Left ventricle myocardium inferior (tissue), 1 donor: ENCODE data around the gene KIF7. TPM values are rescaled to one million over a fixed set of nuclear protein-coding genes. Genes with fewer than 3 reads are reported as not detected.

Experiments used
- DNase-seq: peaks from one replicate; pipeline ENCODE4 v3.0.0-alpha.2; 2020
- H3K27ac ChIP-seq: fragments of 200-600 bp; replicated peaks from 2 replicates; pipeline ENCODE4 v1.8.0; 2021
- H3K27me3 ChIP-seq: fragments of 200-600 bp; 2 replicates; pipeline ENCODE4 v1.8.0; 2021; ENCODE audit warnings: low read depth
- H3K36me3 ChIP-seq: fragments of 200-600 bp; 2 replicates; pipeline ENCODE4 v1.8.0; 2021
- H3K4me1 ChIP-seq: fragments of 200-600 bp; 2 replicates; pipeline ENCODE4 v1.8.0; 2021
- H3K4me3 ChIP-seq: fragments of 200-600 bp; 2 replicates; pipeline ENCODE4 v1.8.0; 2021; ENCODE audit warnings: mild to moderate bottlenecking, moderate library complexity
- H3K9me3 ChIP-seq: fragments of 200-600 bp; replicated peaks from 2 replicates; pipeline ENCODE4 v1.8.0; 2021
- intact Hi-C: fragments of 100-400 bp; cut with micrococcal nuclease; formaldehyde crosslinking; loops from one replicate; pipeline ENCODE4 v1.11.0; 2022
- total RNA-seq: library from RNA; stranded (reverse); fragmentation: NEBNext Ultra II Directional; extraction: Animal tissue kit (Norgen Biotek cat#: 25700); gene quantifications from one replicate; pipeline ENCODE4 v1.2.1, GENCODE V29; 2021
- TF ChIP-seq, protein P1 (sequence below): fragments of 200-600 bp; IDR thresholded peaks from 2 replicates; pipeline ENCODE4 v1.8.0; 2021; ENCODE audit warnings: antibody characterized with exemption, mild to moderate bottlenecking, borderline replicate concordance
- donor health status: DM: no; HTN: yes; CAD: no; lungs with severe emphysema.

KIF7 gene
- total RNA-seq, 1 donor from 2014 or later, result 2.4 TPM

DNA sequence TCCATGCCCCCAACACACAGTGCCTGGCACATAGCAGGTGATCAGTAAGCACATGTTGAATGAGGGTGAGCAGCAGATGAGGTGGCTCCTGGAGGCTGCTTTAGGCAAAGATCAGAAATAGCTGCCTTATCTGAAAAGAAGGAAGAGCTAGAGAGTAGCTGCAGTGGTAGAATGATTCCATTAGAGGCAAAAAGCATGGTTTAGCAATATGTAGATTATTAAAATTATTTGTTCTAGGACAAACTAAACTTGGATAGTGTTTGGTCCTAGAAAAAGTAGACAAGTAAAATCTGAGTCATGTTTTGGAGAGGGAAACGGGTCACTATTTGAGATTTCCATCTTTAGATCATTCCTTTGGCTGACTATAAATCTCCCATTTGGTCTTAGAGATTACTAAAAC lies 32.1 kb downstream of the KIF7 start:
- intact Hi-C loops, result no loop called here
- peaks cover 5% of the 10 kb centered on the region for H3K36me3 ChIP-seq
- DNase-seq, result no peak
- H3K27me3 ChIP-seq, result no peaks in the 10 kb centered on the region
- no peaks in the 10 kb centered on the region for H3K9me3 ChIP-seq
- no peaks in the 10 kb centered on the region for H3K4me1 ChIP-seq
- TF ChIP-seq, protein P1, sequence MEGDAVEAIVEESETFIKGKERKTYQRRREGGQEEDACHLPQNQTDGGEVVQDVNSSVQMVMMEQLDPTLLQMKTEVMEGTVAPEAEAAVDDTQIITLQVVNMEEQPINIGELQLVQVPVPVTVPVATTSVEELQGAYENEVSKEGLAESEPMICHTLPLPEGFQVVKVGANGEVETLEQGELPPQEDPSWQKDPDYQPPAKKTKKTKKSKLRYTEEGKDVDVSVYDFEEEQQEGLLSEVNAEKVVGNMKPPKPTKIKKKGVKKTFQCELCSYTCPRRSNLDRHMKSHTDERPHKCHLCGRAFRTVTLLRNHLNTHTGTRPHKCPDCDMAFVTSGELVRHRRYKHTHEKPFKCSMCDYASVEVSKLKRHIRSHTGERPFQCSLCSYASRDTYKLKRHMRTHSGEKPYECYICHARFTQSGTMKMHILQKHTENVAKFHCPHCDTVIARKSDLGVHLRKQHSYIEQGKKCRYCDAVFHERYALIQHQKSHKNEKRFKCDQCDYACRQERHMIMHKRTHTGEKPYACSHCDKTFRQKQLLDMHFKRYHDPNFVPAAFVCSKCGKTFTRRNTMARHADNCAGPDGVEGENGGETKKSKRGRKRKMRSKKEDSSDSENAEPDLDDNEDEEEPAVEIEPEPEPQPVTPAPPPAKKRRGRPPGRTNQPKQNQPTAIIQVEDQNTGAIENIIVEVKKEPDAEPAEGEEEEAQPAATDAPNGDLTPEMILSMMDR, result no peak
- H3K27ac ChIP-seq, result no peak overlapping the region
- H3K4me3 ChIP-seq, result no peak overlapping the region

DNA sequence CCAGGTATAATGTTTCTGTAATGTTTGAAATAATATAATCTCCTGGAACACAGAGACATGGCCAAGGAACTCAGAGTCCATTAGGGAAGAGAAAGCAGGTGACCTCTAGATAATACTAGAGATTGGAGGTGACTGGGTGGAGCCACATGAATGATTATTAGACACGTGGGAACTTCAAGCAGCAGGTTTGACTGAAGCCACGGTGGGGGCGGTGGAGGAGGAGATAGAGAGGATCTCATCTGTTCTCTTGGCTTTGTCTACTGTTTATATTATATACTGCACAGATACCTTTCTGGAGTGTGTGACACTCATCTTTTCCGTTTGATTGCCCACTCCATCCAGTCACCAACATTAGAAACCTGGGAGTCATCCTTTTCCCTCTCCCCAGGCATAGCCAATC lies 33.7 kb downstream of the KIF7 start:
- H3K4me3 ChIP-seq, result no peak overlapping the region
- no peaks in the 10 kb centered on the region for H3K9me3 ChIP-seq
- no peaks in the 10 kb centered on the region for H3K36me3 ChIP-seq
- H3K4me1 ChIP-seq, result no peaks in the 10 kb centered on the region
- no peak for DNase-seq
- H3K27me3 ChIP-seq, result no peaks in the 10 kb centered on the region
- TF ChIP-seq, protein P1, result no peak
- H3K27ac ChIP-seq, result no peak overlapping the region
- intact Hi-C loops, result no loop called here

DNA sequence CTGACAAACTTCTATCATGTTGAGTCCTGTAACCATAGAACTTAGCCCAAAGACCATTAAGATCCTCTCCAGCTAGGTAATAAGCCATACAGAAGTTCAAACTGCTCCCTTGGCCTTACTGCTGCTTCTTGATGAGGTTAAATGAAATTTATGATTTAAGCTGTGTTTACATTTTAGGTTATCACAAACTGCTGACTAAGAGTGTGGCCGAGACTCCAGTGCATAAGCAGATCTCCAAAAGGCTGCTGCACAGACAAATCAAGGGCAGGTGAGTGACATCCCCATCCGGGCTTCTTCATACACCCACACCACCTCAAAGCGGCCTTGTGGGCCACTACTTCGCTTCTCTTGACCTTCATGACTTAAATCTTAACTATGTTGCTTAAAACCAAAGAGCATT lies 39.0 kb downstream of the KIF7 start:
- TF ChIP-seq, protein P1, result no peak
- intact Hi-C loops, result no loop called here
- no peak overlapping the region for H3K27ac ChIP-seq
- no peaks in the 10 kb centered on the region for H3K36me3 ChIP-seq
- peaks cover 27% of the 10 kb centered on the region for H3K9me3 ChIP-seq
- no peaks in the 10 kb centered on the region for H3K27me3 ChIP-seq
- no peak overlapping the region for H3K4me3 ChIP-seq
- H3K4me1 ChIP-seq, result no peaks in the 10 kb centered on the region
- DNase-seq, result no peak

DNA sequence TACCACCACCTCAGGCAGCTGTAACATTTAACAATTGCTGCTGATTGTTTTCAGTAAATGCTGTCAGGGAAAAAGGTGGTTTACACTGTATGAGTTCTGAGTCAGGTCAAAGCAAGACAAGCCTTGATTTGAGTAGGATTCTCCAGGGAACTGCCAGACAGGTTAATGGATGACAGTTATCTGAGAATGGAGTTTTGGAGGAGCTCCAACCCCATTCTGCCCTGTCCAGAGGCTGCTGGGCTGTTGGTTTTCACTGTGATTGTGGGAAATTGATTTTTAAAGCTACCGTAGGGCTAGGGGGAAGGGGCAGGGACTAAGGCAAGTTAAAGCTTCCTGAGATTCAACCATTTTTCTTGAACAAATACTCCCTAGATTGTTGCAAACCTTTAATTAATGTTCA lies 40.1 kb downstream of the KIF7 start:
- H3K4me3 ChIP-seq, result no peak overlapping the region
- H3K27ac ChIP-seq, result no peak overlapping the region
- DNase-seq, result no peak
- no peaks in the 10 kb centered on the region for H3K27me3 ChIP-seq
- no peaks in the 10 kb centered on the region for H3K36me3 ChIP-seq
- no peaks in the 10 kb centered on the region for H3K4me1 ChIP-seq
- H3K9me3 ChIP-seq, result peaks cover 33% of the 10 kb centered on the region
- TF ChIP-seq, protein P1, result no peak
- intact Hi-C loops, result no loop called here

DNA sequence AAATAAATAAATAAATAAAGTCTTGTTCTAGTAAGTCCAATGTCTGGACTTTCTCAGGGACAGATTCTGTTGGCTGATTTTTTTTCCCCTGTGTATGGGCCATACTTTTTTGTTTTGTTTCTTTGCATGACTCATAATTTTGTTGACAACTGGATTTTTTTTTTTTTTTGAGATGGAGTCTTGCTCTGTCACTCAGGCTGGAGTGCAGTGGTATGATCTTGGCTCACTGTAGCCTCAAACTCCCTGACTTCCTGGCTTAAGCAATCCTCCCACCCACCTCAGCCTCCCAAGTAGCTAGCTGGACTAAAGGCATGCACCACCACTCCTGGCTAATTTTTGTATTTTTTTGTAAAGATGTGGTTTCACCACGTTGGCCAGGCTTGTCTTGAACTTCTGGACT lies 41.1 kb downstream of the KIF7 start:
- peaks cover 33% of the 10 kb centered on the region for H3K9me3 ChIP-seq
- H3K27me3 ChIP-seq, result no peaks in the 10 kb centered on the region
- TF ChIP-seq, protein P1, result no peak
- DNase-seq, result no peak
- H3K27ac ChIP-seq, result no peak overlapping the region
- H3K36me3 ChIP-seq, result no peaks in the 10 kb centered on the region
- H3K4me3 ChIP-seq, result no peak overlapping the region
- no peaks in the 10 kb centered on the region for H3K4me1 ChIP-seq
- intact Hi-C loops, result no loop called here

DNA sequence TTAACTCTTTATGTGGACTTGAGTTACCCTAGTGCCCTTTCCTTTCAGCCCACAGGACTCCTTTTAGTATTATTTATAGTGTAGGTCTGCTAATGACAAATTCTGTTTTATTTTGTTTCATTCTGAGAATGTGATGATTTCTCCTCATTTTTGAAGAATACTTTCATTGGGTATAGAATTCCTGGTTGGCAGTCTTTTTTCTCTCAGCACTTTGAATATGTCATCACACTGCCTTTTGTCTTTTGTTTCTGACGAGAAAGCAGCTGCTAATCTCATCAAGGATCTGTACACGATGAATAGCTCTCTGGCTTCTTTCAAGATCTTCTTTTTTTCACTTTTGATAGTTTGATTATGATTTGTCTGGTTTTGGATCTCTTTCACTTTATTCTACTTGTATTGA lies 42.2 kb downstream of the KIF7 start:
- DNase-seq, result no peak
- peaks cover 33% of the 10 kb centered on the region for H3K9me3 ChIP-seq
- TF ChIP-seq, protein P1, result no peak
- no peaks in the 10 kb centered on the region for H3K36me3 ChIP-seq
- no peak overlapping the region for H3K27ac ChIP-seq
- no peaks in the 10 kb centered on the region for H3K27me3 ChIP-seq
- no peaks in the 10 kb centered on the region for H3K4me1 ChIP-seq
- no peak overlapping the region for H3K4me3 ChIP-seq
- intact Hi-C loops, result no loop called here
